ENCODE measurements around the gene UNC93A. TPM values are rescaled to one million over a fixed set of nuclear protein-coding genes. Genes with fewer than 3 reads are reported as not detected.
"Not testable (repeated sequence)": the region's sequence is repeated elsewhere in the genome, so short reads cannot be mapped to it uniquely, and the experiment has no call there.

UNC93A gene
- total RNA-seq, 4 donors from 2014 or later, result not detected

GRCh38 chr6:167307342-167307955, 16.3 kb downstream of the UNC93A start:
- Histone ChIP-seq H3K9me3 (no peaks in the 10 kb centered on the region), H3K4me3 (no peak overlapping the region), H3K4me1 (peaks cover 0 to 20% (median 15%) of the 10 kb centered on the region in 4 donors), H3K27me3 (no peaks in the 10 kb centered on the region), H3K27ac (replicated peaks in 1 of 4) (no peak overlapping the region), H3K36me3 (no peaks in the 10 kb centered on the region)
- 79% methylated on average over 20 of the region's 20 CpGs for WGBS
- intact Hi-C loops (cut with DNase I), result no loop called here
- no peak for DNase-seq (ENCODE audit: extremely low spot score)
- TF ChIP-seq POLR2A (IDR thresholded peaks at IDR 0.05; ENCODE audit: low read depth), result no peak
- no peak for TF ChIP-seq POLR2AphosphoS5 (IDR thresholded peaks at IDR 0.05)
- TF ChIP-seq EP300 (IDR thresholded peaks at IDR 0.05), result no peak
- TF ChIP-seq CTCF (IDR thresholded peaks at IDR 0.05), result no peak

GRCh38 chr6:167308207-167308606, 17.1 kb downstream of the UNC93A start:
- intact Hi-C loops (cut with DNase I), result no loop called here
- Histone ChIP-seq H3K4me1 (peaks cover 0 to 20% (median 15%) of the 10 kb centered on the region in 4 donors), H3K9me3 (no peaks in the 10 kb centered on the region), H3K27me3 (no peaks in the 10 kb centered on the region), H3K4me3 (no peak overlapping the region), H3K27ac (replicated peaks in 1 of 4) (no peak overlapping the region), H3K36me3 (no peaks in the 10 kb centered on the region)
- 94% methylated on average over 4 of the region's 5 CpGs for WGBS
- TF ChIP-seq CTCF (IDR thresholded peaks at IDR 0.05) (no peak), POLR2A (IDR thresholded peaks at IDR 0.05; ENCODE audit: low read depth) (no peak), EP300 (IDR thresholded peaks at IDR 0.05) (no peak), POLR2AphosphoS5 (IDR thresholded peaks at IDR 0.05) (no peak)
- no peak for DNase-seq (ENCODE audit: extremely low spot score)

- H3K27me3 ChIP-seq; H3K27ac ChIP-seq (replicated peaks in 1 of 4); DNase-seq (ENCODE audit: extremely low spot score); intact Hi-C loops (cut with DNase I); H3K4me3 ChIP-seq; H3K36me3 ChIP-seq; H3K9me3 ChIP-seq: not testable (repeated sequence)
- peaks cover 0 to 20% (median 15%) of the 10 kb centered on the region in 4 donors for H3K4me1 ChIP-seq
- WGBS, result 73% methylated on average over 13 of the region's 17 CpGs
These were observed 18.5 kb downstream of the UNC93A start for GRCh38 chr6:167309355-167310192.

GRCh38 chr6:167311286-167311685, 20.2 kb downstream of the UNC93A start:
- no peak for DNase-seq (ENCODE audit: extremely low spot score)
- intact Hi-C loops (cut with DNase I), result no loop called here
- Histone ChIP-seq H3K27me3 (no peaks in the 10 kb centered on the region), H3K4me3 (no peak overlapping the region), H3K9me3 (no peaks in the 10 kb centered on the region), H3K36me3 (no peaks in the 10 kb centered on the region), H3K4me1 (peaks cover 0 to 20% (median 15%) of the 10 kb centered on the region in 4 donors), H3K27ac (replicated peaks in 1 of 4) (peak overlapping the region in 2 of 4 donors; percentile 2 to 50)
- TF ChIP-seq POLR2AphosphoS5 (IDR thresholded peaks at IDR 0.05) (no peak), EP300 (IDR thresholded peaks at IDR 0.05) (no peak), POLR2A (IDR thresholded peaks at IDR 0.05; ENCODE audit: low read depth) (no peak)
- WGBS, result 86% methylated on average over 2 of the region's 2 CpGs

GRCh38 chr6:167311691-167312090, 20.6 kb downstream of the UNC93A start:
- intact Hi-C loops (cut with DNase I); H3K4me3 ChIP-seq; DNase-seq (ENCODE audit: extremely low spot score); H3K9me3 ChIP-seq; H3K36me3 ChIP-seq; H3K27me3 ChIP-seq: not testable (repeated sequence)
- peak overlapping the region in 2 of 4 donors; percentile 2 to 50 for H3K27ac ChIP-seq (replicated peaks in 1 of 4)
- WGBS, result 50% methylated on average over 6 of the region's 6 CpGs
- H3K4me1 ChIP-seq, result peaks cover 0 to 20% (median 15%) of the 10 kb centered on the region in 4 donors

GRCh38 chr6:167314180-167314821, 23.2 kb downstream of the UNC93A start:
- Histone ChIP-seq H3K27me3 (no peaks in the 10 kb centered on the region), H3K4me3 (no peak overlapping the region), H3K27ac (replicated peaks in 1 of 4) (no peak overlapping the region), H3K9me3 (no peaks in the 10 kb centered on the region), H3K36me3 (no peaks in the 10 kb centered on the region), H3K4me1 (peaks cover 0 to 20% (median 15%) of the 10 kb centered on the region in 4 donors)
- TF ChIP-seq POLR2AphosphoS5 (IDR thresholded peaks at IDR 0.05), result no peak
- TF ChIP-seq POLR2A (IDR thresholded peaks at IDR 0.05; ENCODE audit: low read depth), result no peak
- no peak for TF ChIP-seq CTCF (IDR thresholded peaks at IDR 0.05)
- no peak for TF ChIP-seq EP300 (IDR thresholded peaks at IDR 0.05)
- no peak for DNase-seq (ENCODE audit: extremely low spot score)
- intact Hi-C loops (cut with DNase I), result no loop called here
- WGBS, result 77% methylated on average over 11 of the region's 11 CpGs
